IMR-90 (cell line): ENCODE results near the gene CRIM1.

Experiments used
- CEBPB ChIP-seq: IDR thresholded peaks from 2 replicates; pipeline ENCODE4 v1.6.1; 2012; ENCODE audit warnings: low read depth, low read length, improper control_type of control experiment
- FOS ChIP-seq: fragments of 150-350 bp; IDR thresholded peaks from 2 replicates; pipeline ENCODE4 v1.6.1; 2016; ENCODE audit warnings: low read depth, low read length
- MAZ ChIP-seq: IDR thresholded peaks from 2 replicates; pipeline ENCODE4 v1.6.1; 2012; ENCODE audit warnings: low read depth, mild to moderate bottlenecking, low read length, improper control_type of control experiment, moderate library complexity, borderline replicate concordance
- MXI1 ChIP-seq: IDR thresholded peaks from 2 replicates; pipeline ENCODE4 v1.6.1; 2012; ENCODE audit warnings: low read depth, mild to moderate bottlenecking, low read length, moderate library complexity, borderline replicate concordance
- POLR2A ChIP-seq: IDR thresholded peaks from 2 replicates; pipeline ENCODE4 v1.6.1; 2012; ENCODE audit warnings: mild to moderate bottlenecking, low read depth, low read length
- RAD21 ChIP-seq: IDR thresholded peaks from 2 replicates; pipeline ENCODE4 v1.6.1; 2012; ENCODE audit warnings: low read length, improper control_type of control experiment
- RFX5 ChIP-seq: IDR thresholded peaks from 2 replicates; pipeline ENCODE4 v1.8.0; 2012; ENCODE audit warnings: low read depth, mild to moderate bottlenecking, low read length, moderate library complexity
- SMC3 ChIP-seq: fragments of 150-350 bp; IDR thresholded peaks from 2 replicates; pipeline ENCODE4 v1.6.1; 2016; ENCODE audit warnings: low read depth, mild to moderate bottlenecking, antibody characterized with exemption, low read length, moderate library complexity
- TF ChIP-seq, protein P1 (sequence below): conservative IDR thresholded peaks from 2 replicates; pipeline ENCODE4 v1.5.1; 2012; ENCODE audit warnings: mild to moderate bottlenecking, low read depth, low read length, improper control_type of control experiment
- TF ChIP-seq, protein P2 (sequence below): fragments of 150-350 bp; IDR thresholded peaks from 2 replicates; pipeline ENCODE4 v1.6.1; 2016; ENCODE audit warnings: low read depth, mild to moderate bottlenecking, low read length, moderate library complexity, borderline replicate concordance

DNA sequence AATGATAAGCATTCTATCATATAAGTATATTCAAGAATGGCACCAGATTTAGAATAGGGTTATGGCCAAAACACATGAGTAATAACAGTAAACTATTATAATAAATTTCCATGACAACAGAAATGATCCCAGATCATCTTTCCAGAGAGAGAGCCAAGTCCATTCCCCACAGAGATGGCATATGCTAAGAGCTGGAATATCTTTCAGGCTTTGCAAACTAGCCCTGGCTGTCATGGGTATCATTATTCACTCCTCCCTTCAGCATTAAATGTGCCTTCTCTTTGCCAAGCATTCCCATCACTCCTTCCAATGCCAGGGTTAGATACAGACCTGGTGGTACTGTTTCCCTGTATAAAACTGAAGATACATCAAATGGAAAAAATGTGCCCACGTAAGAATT is 231.5 kb downstream of the CRIM1 start:
- TF ChIP-seq, protein P1, sequence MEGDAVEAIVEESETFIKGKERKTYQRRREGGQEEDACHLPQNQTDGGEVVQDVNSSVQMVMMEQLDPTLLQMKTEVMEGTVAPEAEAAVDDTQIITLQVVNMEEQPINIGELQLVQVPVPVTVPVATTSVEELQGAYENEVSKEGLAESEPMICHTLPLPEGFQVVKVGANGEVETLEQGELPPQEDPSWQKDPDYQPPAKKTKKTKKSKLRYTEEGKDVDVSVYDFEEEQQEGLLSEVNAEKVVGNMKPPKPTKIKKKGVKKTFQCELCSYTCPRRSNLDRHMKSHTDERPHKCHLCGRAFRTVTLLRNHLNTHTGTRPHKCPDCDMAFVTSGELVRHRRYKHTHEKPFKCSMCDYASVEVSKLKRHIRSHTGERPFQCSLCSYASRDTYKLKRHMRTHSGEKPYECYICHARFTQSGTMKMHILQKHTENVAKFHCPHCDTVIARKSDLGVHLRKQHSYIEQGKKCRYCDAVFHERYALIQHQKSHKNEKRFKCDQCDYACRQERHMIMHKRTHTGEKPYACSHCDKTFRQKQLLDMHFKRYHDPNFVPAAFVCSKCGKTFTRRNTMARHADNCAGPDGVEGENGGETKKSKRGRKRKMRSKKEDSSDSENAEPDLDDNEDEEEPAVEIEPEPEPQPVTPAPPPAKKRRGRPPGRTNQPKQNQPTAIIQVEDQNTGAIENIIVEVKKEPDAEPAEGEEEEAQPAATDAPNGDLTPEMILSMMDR: no peak
- TF ChIP-seq POLR2A (no peak), RFX5 (no peak), SMC3 (no peak), CEBPB (no peak), MAZ (no peak), FOS (no peak), RAD21 (no peak), MXI1 (no peak)
- TF ChIP-seq, protein P2, sequence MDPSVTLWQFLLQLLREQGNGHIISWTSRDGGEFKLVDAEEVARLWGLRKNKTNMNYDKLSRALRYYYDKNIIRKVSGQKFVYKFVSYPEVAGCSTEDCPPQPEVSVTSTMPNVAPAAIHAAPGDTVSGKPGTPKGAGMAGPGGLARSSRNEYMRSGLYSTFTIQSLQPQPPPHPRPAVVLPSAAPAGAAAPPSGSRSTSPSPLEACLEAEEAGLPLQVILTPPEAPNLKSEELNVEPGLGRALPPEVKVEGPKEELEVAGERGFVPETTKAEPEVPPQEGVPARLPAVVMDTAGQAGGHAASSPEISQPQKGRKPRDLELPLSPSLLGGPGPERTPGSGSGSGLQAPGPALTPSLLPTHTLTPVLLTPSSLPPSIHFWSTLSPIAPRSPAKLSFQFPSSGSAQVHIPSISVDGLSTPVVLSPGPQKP: no peak
